Measurements from ENCODE around the gene ZKSCAN7.

ZKSCAN7 gene

GRCh38 chr3:44554626-44555592 lies at the start of gene ZKSCAN7:
Gene ZKSCAN7, plus strand, starts transcription at chr3:44555193. Its CDS starts 1,855 bp downstream, at chr3:44557048.
- H3K4me3 ChIP-seq (ENCODE audit: low read length) = peak within 1 kb of the TSS; percentile 94
- TF ChIP-seq, protein P1, sequence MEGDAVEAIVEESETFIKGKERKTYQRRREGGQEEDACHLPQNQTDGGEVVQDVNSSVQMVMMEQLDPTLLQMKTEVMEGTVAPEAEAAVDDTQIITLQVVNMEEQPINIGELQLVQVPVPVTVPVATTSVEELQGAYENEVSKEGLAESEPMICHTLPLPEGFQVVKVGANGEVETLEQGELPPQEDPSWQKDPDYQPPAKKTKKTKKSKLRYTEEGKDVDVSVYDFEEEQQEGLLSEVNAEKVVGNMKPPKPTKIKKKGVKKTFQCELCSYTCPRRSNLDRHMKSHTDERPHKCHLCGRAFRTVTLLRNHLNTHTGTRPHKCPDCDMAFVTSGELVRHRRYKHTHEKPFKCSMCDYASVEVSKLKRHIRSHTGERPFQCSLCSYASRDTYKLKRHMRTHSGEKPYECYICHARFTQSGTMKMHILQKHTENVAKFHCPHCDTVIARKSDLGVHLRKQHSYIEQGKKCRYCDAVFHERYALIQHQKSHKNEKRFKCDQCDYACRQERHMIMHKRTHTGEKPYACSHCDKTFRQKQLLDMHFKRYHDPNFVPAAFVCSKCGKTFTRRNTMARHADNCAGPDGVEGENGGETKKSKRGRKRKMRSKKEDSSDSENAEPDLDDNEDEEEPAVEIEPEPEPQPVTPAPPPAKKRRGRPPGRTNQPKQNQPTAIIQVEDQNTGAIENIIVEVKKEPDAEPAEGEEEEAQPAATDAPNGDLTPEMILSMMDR (conservative IDR thresholded peaks at IDR 0.05; ENCODE audit: low read depth, low read length) = no peak
- no peak for DNase-seq (ENCODE audit: low read depth)

GRCh38 chr3:44506556-44506955 lies 48.4 kb upstream of the ZKSCAN7 start:
- TF ChIP-seq, protein P1 (conservative IDR thresholded peaks at IDR 0.05; ENCODE audit: low read depth, low read length) = no peak
- no peak for DNase-seq (ENCODE audit: low read depth)
- no peak overlapping the region for H3K4me3 ChIP-seq (ENCODE audit: low read length)

DNA sequence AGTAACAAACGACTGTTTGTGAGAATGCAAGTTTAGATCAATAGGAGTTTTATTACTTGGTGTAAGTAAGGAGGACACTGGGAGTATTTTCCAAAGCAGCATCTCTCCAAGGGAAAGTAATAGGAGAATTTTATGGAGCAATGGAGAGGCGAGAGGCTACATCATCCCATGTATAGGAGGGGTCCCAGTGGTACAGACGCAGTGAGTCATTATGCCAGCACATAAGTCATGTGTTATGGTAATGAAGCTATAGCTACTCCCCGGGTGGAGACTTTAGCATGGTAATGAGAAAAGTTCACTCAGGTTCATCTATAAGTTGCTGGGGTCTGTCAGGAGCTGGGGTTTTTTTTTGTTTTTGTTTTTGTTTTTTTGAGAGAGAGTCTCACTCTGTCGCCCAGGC lies 48.0 kb upstream of the ZKSCAN7 start:
- TF ChIP-seq, protein P1 (conservative IDR thresholded peaks at IDR 0.05; ENCODE audit: low read depth, low read length) = no peak
- DNase-seq (ENCODE audit: low read depth) = no peak
- H3K4me3 ChIP-seq (ENCODE audit: low read length) = no peak overlapping the region

DNA sequence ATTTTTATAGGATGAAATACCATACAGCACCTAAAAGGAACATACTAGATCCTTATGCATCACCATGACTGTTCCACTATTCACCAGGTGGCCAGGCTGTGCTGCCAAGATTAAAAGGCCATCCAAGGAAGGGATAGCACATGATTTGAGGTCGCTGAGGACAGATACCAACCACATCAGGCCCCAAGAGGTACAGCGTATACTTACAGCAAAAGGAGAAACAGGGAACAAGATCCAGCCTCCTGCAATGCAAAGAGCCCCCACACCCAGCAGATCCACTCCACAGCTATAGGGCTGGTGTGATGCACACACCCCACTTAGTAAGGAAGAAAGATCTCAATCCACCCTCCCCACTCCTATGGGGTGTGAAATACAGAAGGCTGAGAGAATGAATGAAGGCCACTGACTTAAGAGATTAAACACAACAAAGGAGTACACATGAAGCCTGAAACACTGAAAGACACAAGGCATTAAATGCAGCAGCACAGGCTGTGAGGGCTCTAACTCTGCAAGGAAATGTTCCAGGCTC lies 45.5 kb upstream of the ZKSCAN7 start:
- H3K4me3 ChIP-seq (ENCODE audit: low read length) = peak overlapping the region; percentile 87
- TF ChIP-seq, protein P1 (conservative IDR thresholded peaks at IDR 0.05; ENCODE audit: low read depth, low read length) = no peak
- no peak for DNase-seq (ENCODE audit: low read depth)

DNA sequence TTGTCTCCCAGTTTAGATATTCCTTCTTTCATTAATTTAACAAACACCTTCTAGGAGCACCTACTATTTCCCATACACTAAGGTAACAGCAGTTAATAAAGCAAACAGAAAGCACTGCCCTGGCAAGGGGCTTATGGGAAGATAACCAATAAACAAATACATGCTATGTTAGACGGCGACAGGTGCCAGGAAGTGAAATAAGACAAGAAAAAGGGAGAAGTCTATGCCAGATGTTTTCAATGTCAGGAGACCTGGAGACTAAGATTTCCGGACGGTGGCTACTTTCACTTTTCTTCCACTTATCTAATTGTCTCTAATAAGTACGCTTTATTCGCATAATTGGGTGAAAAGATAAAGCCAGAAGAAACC lies 45.0 kb upstream of the ZKSCAN7 start:
- TF ChIP-seq, protein P1 (conservative IDR thresholded peaks at IDR 0.05; ENCODE audit: low read depth, low read length) = no peak
- no peak for DNase-seq (ENCODE audit: low read depth)
- peak overlapping the region; percentile 87 for H3K4me3 ChIP-seq (ENCODE audit: low read length)

- H3K4me3 ChIP-seq (ENCODE audit: low read length) = peak overlapping the region; percentile 87
- no peak for DNase-seq (ENCODE audit: low read depth)
- TF ChIP-seq, protein P1 (conservative IDR thresholded peaks at IDR 0.05; ENCODE audit: low read depth, low read length) = no peak
Observed at GRCh38 chr3:44511238-44511566, 43.8 kb upstream of the ZKSCAN7 start.

GRCh38 chr3:44513513-44513912 lies 41.5 kb upstream of the ZKSCAN7 start:
- TF ChIP-seq, protein P1 (conservative IDR thresholded peaks at IDR 0.05; ENCODE audit: low read depth, low read length) = no peak
- DNase-seq (ENCODE audit: low read depth) = no peak
- no peak overlapping the region for H3K4me3 ChIP-seq (ENCODE audit: low read length)

Data from retinal pigment epithelial cell (primary cell).